Testis (tissue), 3 donors: ENCODE results near the gene ASNSD1. TPM values are rescaled to one million over a fixed set of nuclear protein-coding genes. Genes with fewer than 3 reads are reported as not detected.

ENCODE experiments used
- DNase-seq: peaks from one replicate; pipeline ENCODE4 v3.0.0-alpha.2; 2019
- H3K27ac ChIP-seq, 2 donors: fragments of 200-600 bp; sonication (generic); one replicate each; pipeline ENCODE4 v1.5.1; 2019
- H3K27me3 ChIP-seq: fragments of 200-600 bp; sonication (generic); one replicate; pipeline ENCODE4 v1.5.1; 2019
- H3K36me3 ChIP-seq: fragments of 200-600 bp; sonication (generic); one replicate; pipeline ENCODE4 v1.5.1; 2017; ENCODE audit warnings: low read depth; ENCODE audit errors: missing control alignments
- H3K4me1 ChIP-seq: fragments of 200-600 bp; sonication (generic); one replicate; pipeline ENCODE4 v1.5.1; 2019
- H3K4me3 ChIP-seq, 2 donors: fragments of 200-600 bp; sonication (generic); one replicate each; pipeline ENCODE4 v1.5.1; 2017 to 2019
- H3K9me3 ChIP-seq: fragments of 200-600 bp; sonication (generic); one replicate; pipeline ENCODE4 v1.5.1; 2017
- CTCF ChIP-seq, 3 experiments: fragments of 450-650 bp in 2 of 3; fragments of 200-600 bp in 1 of 3; sonication (generic) in 1 of 3; IDR thresholded peaks; one replicate each; pipeline ENCODE4 v1.5.1; 2016 to 2019; ENCODE audit warnings: antibody characterized with exemption in 3 of 3, mild to moderate bottlenecking in 2 of 3, moderate library complexity in 1 of 3
- POLR2A ChIP-seq: fragments of 450-650 bp; IDR thresholded peaks from one replicate; pipeline ENCODE4 v1.6.1; 2017; ENCODE audit warnings: antibody characterized with exemption, mild to moderate bottlenecking, moderate library complexity
- WGBS, 2 donors: methylation state at CpG; one replicate each; pipeline ENCODE4 v1.1.5; 2018; 5-methylcytosine and 5-hydroxymethylcytosine counted together
- intact Hi-C: fragments of 100-400 bp; cut with DNase I; formaldehyde crosslinking; loops from one replicate; pipeline ENCODE4 v1.15.1; 2023; ENCODE audit warnings: low total_unique reads
- polyA plus RNA-seq: library from polyadenylated mRNA; stranded (reverse); fragments of 350-450 nt; fragmentation: Illumina TruSeq; extraction: RNeasy Lipid Tissue Mini Kit (QIAGEN cat#74804); gene quantifications from one replicate; pipeline ENCODE4 v1.2.3, GENCODE V29; 2014; ENCODE audit warnings: low read depth, low replicate concordance; ENCODE audit not compliant: insufficient read depth
- total RNA-seq, 2 donors: library from RNA; depleted of rRNA; stranded (reverse); fragments of >200 nt; gene quantifications; one replicate each; pipeline ENCODE4 v1.2.3, GENCODE V29; 2016

The ASNSD1 gene
- total and polyA plus RNA-seq, 3 donors from 2014 or later, result 25.9 to 42.5 (median 36.2) TPM

- TF ChIP-seq CTCF (IDR thresholded peaks at IDR 0.05) (no peak), POLR2A (no peak)
- Histone ChIP-seq H3K36me3 (no peaks in the 10 kb centered on the region), H3K4me1 (peaks cover 10% of the 10 kb centered on the region), H3K9me3 (no peaks in the 10 kb centered on the region), H3K27ac (no peak overlapping the region), H3K4me3 (no peak overlapping the region), H3K27me3 (no peaks in the 10 kb centered on the region)
- 92 to 97% methylated on average over 4 of the region's 4 CpGs for WGBS, 2 donors
- no peak for DNase-seq
- intact Hi-C loops, result no loop called here
Measured at GRCh38 chr2:189614585-189614984, 46.7 kb upstream of the ASNSD1 start.

- no peak for TF ChIP-seq POLR2A
- no peak for TF ChIP-seq CTCF (IDR thresholded peaks at IDR 0.05)
- Histone ChIP-seq H3K27ac (no peak overlapping the region), H3K4me3 (no peak overlapping the region), H3K27me3 (no peaks in the 10 kb centered on the region), H3K36me3 (no peaks in the 10 kb centered on the region), H3K4me1 (no peaks in the 10 kb centered on the region), H3K9me3 (no peaks in the 10 kb centered on the region)
- WGBS, 2 donors, result 0 to 4% methylated on average over 1 of the region's 1 CpG
- no peak for DNase-seq
- intact Hi-C loops, result no loop called here
Measured at GRCh38 chr2:189618197-189618596, 43.1 kb upstream of the ASNSD1 start.

- H3K9me3 ChIP-seq, result no peaks in the 10 kb centered on the region
- H3K27me3 ChIP-seq, result no peaks in the 10 kb centered on the region
- H3K36me3 ChIP-seq, result no peaks in the 10 kb centered on the region
- H3K4me3 ChIP-seq, result no peak overlapping the region
- H3K27ac ChIP-seq, result no peak overlapping the region
- intact Hi-C loops, result no loop called here
- no peak for TF ChIP-seq POLR2A
- H3K4me1 ChIP-seq, result no peaks in the 10 kb centered on the region
- no peak for DNase-seq
Measured at GRCh38 chr2:189621781-189622180, 39.5 kb upstream of the ASNSD1 start.

GRCh38 chr2:189623049-189623448 is 38.2 kb upstream of the ASNSD1 start:
- no peaks in the 10 kb centered on the region for H3K27me3 ChIP-seq
- no peak for DNase-seq
- intact Hi-C loops, result no loop called here
- 91 to 93% methylated on average over 1 of the region's 1 CpG for WGBS, 2 donors
- H3K36me3 ChIP-seq, result no peaks in the 10 kb centered on the region
- no peak for TF ChIP-seq CTCF (IDR thresholded peaks at IDR 0.05)
- no peak for TF ChIP-seq POLR2A
- no peaks in the 10 kb centered on the region for H3K9me3 ChIP-seq
- no peak overlapping the region for H3K4me3 ChIP-seq
- H3K4me1 ChIP-seq, result no peaks in the 10 kb centered on the region
- no peak overlapping the region for H3K27ac ChIP-seq

GRCh38 chr2:189624648-189625355 is 36.5 kb upstream of the ASNSD1 start:
- no peak for DNase-seq
- Histone ChIP-seq H3K27ac (no peak overlapping the region), H3K9me3 (no peaks in the 10 kb centered on the region), H3K4me1 (no peaks in the 10 kb centered on the region), H3K27me3 (no peaks in the 10 kb centered on the region), H3K36me3 (no peaks in the 10 kb centered on the region), H3K4me3 (no peak overlapping the region)
- whole genome bisulfite sequencing, 2 donors, result 84 to 93% methylated on average over 3 of the region's 3 CpGs
- TF ChIP-seq CTCF (IDR thresholded peaks at IDR 0.05) (no peak), POLR2A (no peak)
- intact Hi-C loops, result no loop called here
